Mesendoderm (in vitro differentiated cells): Measurements from ENCODE around the gene OR51B4.
A peak's percentile ranks its signal among the peaks of the same experiment; 100 is the strongest.
"Not testable (repeated sequence)": the region's sequence is repeated elsewhere in the genome, so short reads cannot be mapped to it uniquely, and the experiment has no call there.

Source experiments
- DNase-seq: peaks from one replicate; pipeline ENCODE4 v3.0.0; 2013
- H2AK5ac ChIP-seq: 2 replicates; pipeline ENCODE4 v1.6.1; 2013; ENCODE audit warnings: low read length, inconsistent platforms
- H2BK120ac ChIP-seq: 2 replicates; pipeline ENCODE4 v1.6.1; 2013; ENCODE audit warnings: low read depth, mild to moderate bottlenecking, low read length, moderate library complexity, mixed read lengths
- H2BK15ac ChIP-seq: replicated peaks from 2 replicates; pipeline ENCODE4 v1.6.1; 2013; ENCODE audit warnings: low read depth, mild to moderate bottlenecking, moderate library complexity
- H2BK5ac ChIP-seq: 2 replicates; pipeline ENCODE4 v1.6.1; 2013; ENCODE audit warnings: low read length, inconsistent platforms
- H3K18ac ChIP-seq: 2 replicates; pipeline ENCODE4 v1.6.1; 2013; ENCODE audit warnings: mild to moderate bottlenecking, low read length, mixed read lengths
- H3K23ac ChIP-seq: one replicate; pipeline ENCODE4 v1.6.1; 2013; ENCODE audit warnings: low read length
- H3K27ac ChIP-seq: 2 replicates; pipeline ENCODE4 v1.5.1; 2013; ENCODE audit warnings: low read depth, mild to moderate bottlenecking, inconsistent platforms, low read length, moderate library complexity
- H3K27me3 ChIP-seq: 2 replicates; pipeline ENCODE4 v1.6.1; 2013; ENCODE audit warnings: low read length, control low read depth, mild to moderate bottlenecking, inconsistent platforms; ENCODE audit not compliant: insufficient read depth, poor library complexity
- H3K36me3 ChIP-seq: 2 replicates; pipeline ENCODE4 v1.6.1; 2013; ENCODE audit warnings: low read length, inconsistent platforms; ENCODE audit not compliant: control insufficient read depth, insufficient read depth
- H3K4ac ChIP-seq: one replicate; pipeline ENCODE4 v1.6.1; 2013; ENCODE audit warnings: low read depth, mild to moderate bottlenecking, low read length, moderate library complexity
- H3K4me1 ChIP-seq: 2 replicates; pipeline ENCODE4 v1.6.1; 2013; ENCODE audit warnings: low read depth, low read length, inconsistent platforms; ENCODE audit not compliant: control insufficient read depth
- H3K4me2 ChIP-seq: 2 replicates; pipeline ENCODE4 v1.6.1; 2013; ENCODE audit warnings: low read length
- H3K4me3 ChIP-seq: 2 replicates; pipeline ENCODE4 v1.5.1; 2013; ENCODE audit warnings: mild to moderate bottlenecking, low read length
- H3K56ac ChIP-seq: one replicate; pipeline ENCODE4 v1.6.1; 2013; ENCODE audit warnings: low read length
- H3K79me1 ChIP-seq: 2 replicates; pipeline ENCODE4 v1.6.1; 2013; ENCODE audit warnings: low read length, inconsistent platforms
- H3K79me2 ChIP-seq: 2 replicates; pipeline ENCODE4 v1.6.1; 2013; ENCODE audit warnings: mild to moderate bottlenecking, low read length; ENCODE audit not compliant: control insufficient read depth, insufficient read depth
- H3K9ac ChIP-seq: 2 replicates; pipeline ENCODE4 v1.6.1; 2013; ENCODE audit warnings: low read length, inconsistent platforms
- H4K5ac ChIP-seq: one replicate; pipeline ENCODE4 v1.6.1; 2013; ENCODE audit warnings: low read length
- H4K8ac ChIP-seq: one replicate; pipeline ENCODE4 v1.6.1; 2013; ENCODE audit warnings: low read depth, mild to moderate bottlenecking, control low read depth, low read length, moderate library complexity
- WGBS: extraction: QIAGEN DNeasy Blood & Tissue Kit; methylation state at CpG from one replicate; pipeline ENCODE4 v1.1.7; 2013; ENCODE audit warnings: low lambda C conversion rate, missing lambda C conversion rate; ENCODE audit not compliant: insufficient coverage; ENCODE audit errors: extremely low coverage; 5-methylcytosine and 5-hydroxymethylcytosine counted together

OR51B4 gene

GRCh38 chr11:5343474-5344335 lies 42.0 kb upstream of the OR51B4 start, which contains the start of gene OR51B5:
Gene OR51B5, minus strand, starts transcription at chr11:5343524. Its CDS starts 0 bp downstream, at chr11:5343524.
- no CpG with 5 or more reads among the region's 6 CpGs for WGBS
- no peak within 1 kb of the TSS for H4K5ac ChIP-seq
- H3K56ac ChIP-seq, result no peak within 1 kb of the TSS
- H3K23ac ChIP-seq, result no peak within 1 kb of the TSS
- H2BK15ac ChIP-seq, result no peak within 1 kb of the TSS
- H3K4me2 ChIP-seq, result no peak within 1 kb of the TSS
- H2BK5ac ChIP-seq, result no peak within 1 kb of the TSS
- peak; percentile 12 for DNase-seq
- no peak within 1 kb of the TSS for H3K4ac ChIP-seq
- H3K4me1 ChIP-seq, result peaks cover 3% of the 10 kb centered on the region
- H3K79me2 ChIP-seq, result no peaks in the 10 kb centered on the region
- H3K4me3 ChIP-seq, result no peak within 1 kb of the TSS
- no peak within 1 kb of the TSS for H4K8ac ChIP-seq
- H3K27me3 ChIP-seq, result no peaks in the 10 kb centered on the region
- H3K79me1 ChIP-seq, result no peaks in the 10 kb centered on the region
- H3K18ac ChIP-seq, result no peak within 1 kb of the TSS
- no peak within 1 kb of the TSS for H2BK120ac ChIP-seq
- H3K9ac ChIP-seq, result no peak within 1 kb of the TSS
- H3K27ac ChIP-seq, result no peak within 1 kb of the TSS
- no peak within 1 kb of the TSS for H2AK5ac ChIP-seq
- no peaks in the 10 kb centered on the region for H3K36me3 ChIP-seq

GRCh38 chr11:5339771-5340322 lies 38.1 kb upstream of the OR51B4 start:
- Histone ChIP-seq H3K27me3 (no peaks in the 10 kb centered on the region), H2BK5ac (no peak overlapping the region), H3K18ac (no peak overlapping the region), H3K9ac (no peak overlapping the region), H2BK15ac (no peak overlapping the region), H3K4me3 (no peak overlapping the region), H3K56ac (no peak overlapping the region), H3K23ac (no peak overlapping the region), H2BK120ac (no peak overlapping the region), H2AK5ac (no peak overlapping the region), H4K5ac (no peak overlapping the region), H3K79me1 (no peaks in the 10 kb centered on the region), H3K27ac (no peak overlapping the region), H3K4ac (no peak overlapping the region), H3K4me1 (peaks cover 3% of the 10 kb centered on the region), H3K4me2 (no peak overlapping the region), H3K79me2 (no peaks in the 10 kb centered on the region), H4K8ac (no peak overlapping the region), H3K36me3 (no peaks in the 10 kb centered on the region)
- no peak for DNase-seq
- no CpG with 5 or more reads among the region's 1 CpG for WGBS

GRCh38 chr11:5337253-5337652 lies 35.5 kb upstream of the OR51B4 start:
- not testable (repeated sequence) for H3K23ac ChIP-seq, DNase-seq, H3K4me1 ChIP-seq, H3K36me3 ChIP-seq, H3K27me3 ChIP-seq, H3K79me2 ChIP-seq, H3K9ac ChIP-seq, H2BK15ac ChIP-seq, H4K8ac ChIP-seq, H3K27ac ChIP-seq, H3K56ac ChIP-seq, H2BK120ac ChIP-seq, H2BK5ac ChIP-seq, H2AK5ac ChIP-seq, H4K5ac ChIP-seq, H3K4ac ChIP-seq, H3K4me3 ChIP-seq, H3K18ac ChIP-seq, H3K4me2 ChIP-seq, H3K79me1 ChIP-seq
- WGBS, result no CpG with 5 or more reads among the region's 1 CpG

GRCh38 chr11:5336331-5336730 lies 34.6 kb upstream of the OR51B4 start:
- Histone ChIP-seq H3K18ac (no peak overlapping the region), H3K27ac (no peak overlapping the region), H3K4me3 (no peak overlapping the region), H2AK5ac (no peak overlapping the region), H3K4me2 (no peak overlapping the region), H2BK5ac (no peak overlapping the region), H4K8ac (no peak overlapping the region), H3K4me1 (no peaks in the 10 kb centered on the region), H3K79me2 (no peaks in the 10 kb centered on the region), H3K23ac (no peak overlapping the region), H3K56ac (no peak overlapping the region), H4K5ac (no peak overlapping the region), H3K4ac (no peak overlapping the region), H3K27me3 (no peaks in the 10 kb centered on the region), H3K36me3 (no peaks in the 10 kb centered on the region), H2BK15ac (no peak overlapping the region), H3K79me1 (no peaks in the 10 kb centered on the region), H3K9ac (no peak overlapping the region), H2BK120ac (no peak overlapping the region)
- DNase-seq, result no peak

GRCh38 chr11:5335170-5335569 lies 33.4 kb upstream of the OR51B4 start:
- H3K4me3 ChIP-seq, result no peak overlapping the region
- DNase-seq, result no peak
- H3K4me2 ChIP-seq, result no peak overlapping the region
- no peak overlapping the region for H3K27ac ChIP-seq
- H2BK120ac ChIP-seq, result no peak overlapping the region
- no peaks in the 10 kb centered on the region for H3K36me3 ChIP-seq
- no peaks in the 10 kb centered on the region for H3K4me1 ChIP-seq
- H3K27me3 ChIP-seq, result no peaks in the 10 kb centered on the region
- no peaks in the 10 kb centered on the region for H3K79me1 ChIP-seq
- H3K18ac ChIP-seq, result no peak overlapping the region
- no CpG with 5 or more reads among the region's 1 CpG for WGBS
- no peak overlapping the region for H3K4ac ChIP-seq
- H3K23ac ChIP-seq, result no peak overlapping the region
- no peak overlapping the region for H2BK5ac ChIP-seq
- H3K56ac ChIP-seq, result no peak overlapping the region
- H3K79me2 ChIP-seq, result no peaks in the 10 kb centered on the region
- no peak overlapping the region for H2AK5ac ChIP-seq
- no peak overlapping the region for H3K9ac ChIP-seq
- no peak overlapping the region for H2BK15ac ChIP-seq
- H4K5ac ChIP-seq, result no peak overlapping the region
- H4K8ac ChIP-seq, result no peak overlapping the region
